GM19043 (cell line): Measurements from ENCODE around the gene CERS5.

ENCODE experiments used
- ATAC-seq: cut with Tn5 transposase; IDR thresholded peaks from one replicate; pipeline ENCODE4 v1.9.1; 2021; ENCODE audit warnings: low read depth; ENCODE audit not compliant: unreplicated experiment

Gene CERS5

GRCh38 chr12:50142993-50143392 lies 24.2 kb downstream of the CERS5 start:
- no peak for ATAC-seq

- ATAC-seq, result no peak
Measured at GRCh38 chr12:50132505-50133135, 34.5 kb downstream of the CERS5 start.

- ATAC-seq, result no peak
Measured at GRCh38 chr12:50129290-50129689, 37.9 kb downstream of the CERS5 start.

DNA sequence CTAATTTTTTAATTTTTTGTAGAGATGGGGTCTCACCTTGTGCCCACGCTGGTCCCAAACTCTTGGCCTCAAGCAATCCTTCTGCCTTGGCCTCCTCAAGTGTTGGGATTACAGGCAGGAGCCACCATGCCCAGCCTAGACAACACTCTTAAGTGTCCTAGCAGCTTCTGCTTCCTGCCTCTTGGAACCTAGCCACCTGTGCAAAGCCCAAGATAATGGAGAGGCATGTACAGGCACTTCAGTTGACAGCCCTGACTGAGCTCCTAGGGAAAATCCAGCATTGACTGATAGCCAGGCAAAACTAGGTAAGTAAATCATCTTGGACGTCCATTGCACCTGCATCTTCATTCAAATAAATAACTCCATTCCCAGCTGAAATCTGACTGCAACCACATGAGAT lies 39.6 kb downstream of the CERS5 start:
- ATAC-seq, result no peak

DNA sequence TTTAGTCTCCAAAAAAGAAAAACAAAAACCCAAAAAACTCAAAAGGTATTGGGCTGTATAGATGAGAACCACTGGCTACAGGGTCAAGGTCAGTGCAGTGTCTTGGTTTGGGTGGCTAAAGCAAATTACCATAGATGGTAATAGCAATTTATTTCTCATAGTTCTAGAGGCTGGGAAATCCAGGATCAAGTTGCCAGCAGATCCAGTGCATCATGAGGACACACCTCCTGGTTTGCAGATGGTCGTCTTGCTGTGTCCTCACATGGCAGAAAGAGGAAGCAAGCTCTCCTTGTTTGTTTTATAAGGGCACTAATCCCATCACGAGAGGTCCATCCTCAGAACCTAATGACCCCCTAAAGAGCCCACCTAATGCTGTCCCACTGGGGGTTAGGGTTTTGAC lies 44.0 kb downstream of the CERS5 start:
- no peak for ATAC-seq

DNA sequence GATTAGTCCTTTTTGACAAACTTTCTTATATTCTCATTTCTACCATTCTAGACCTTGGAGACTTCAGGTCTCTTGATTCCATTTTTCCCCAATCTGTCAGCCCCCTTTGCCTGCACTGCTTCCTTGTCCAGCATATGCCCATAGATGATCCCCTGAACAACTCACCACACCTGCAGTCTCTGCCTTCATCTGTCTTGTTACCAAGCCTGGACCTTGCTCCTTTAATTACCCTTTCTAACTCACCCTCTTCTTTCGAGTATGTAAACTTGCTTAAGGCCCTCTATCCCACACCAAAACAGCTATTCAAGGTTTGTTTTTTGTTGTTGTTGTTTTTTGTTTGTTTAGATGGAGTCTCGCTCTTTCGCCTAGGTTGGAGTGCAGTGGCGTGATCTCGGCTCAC lies 45.5 kb downstream of the CERS5 start:
- no peak for ATAC-seq

DNA sequence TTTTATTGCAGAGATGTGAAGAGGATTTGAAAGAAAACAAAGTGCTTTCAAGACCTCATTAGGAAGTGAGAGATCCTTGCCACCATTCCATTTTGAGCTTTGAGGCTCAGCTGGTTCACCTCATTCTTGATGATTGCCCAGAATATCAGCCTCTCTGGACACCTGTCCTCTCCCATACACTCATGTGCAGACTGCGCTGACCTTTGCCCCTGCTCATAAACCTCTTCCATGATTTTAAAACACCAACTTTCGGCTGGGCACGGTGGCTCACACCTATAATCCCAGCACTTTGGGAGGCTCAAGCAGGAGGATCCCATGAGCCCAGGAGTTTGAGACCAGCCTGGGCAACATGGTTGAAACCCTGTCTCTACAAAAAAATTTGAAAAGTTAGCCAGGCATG lies 46.2 kb downstream of the CERS5 start:
- no peak for ATAC-seq

- no peak for ATAC-seq
Measured at GRCh38 chr12:50120521-50120920, 46.6 kb downstream of the CERS5 start.

DNA sequence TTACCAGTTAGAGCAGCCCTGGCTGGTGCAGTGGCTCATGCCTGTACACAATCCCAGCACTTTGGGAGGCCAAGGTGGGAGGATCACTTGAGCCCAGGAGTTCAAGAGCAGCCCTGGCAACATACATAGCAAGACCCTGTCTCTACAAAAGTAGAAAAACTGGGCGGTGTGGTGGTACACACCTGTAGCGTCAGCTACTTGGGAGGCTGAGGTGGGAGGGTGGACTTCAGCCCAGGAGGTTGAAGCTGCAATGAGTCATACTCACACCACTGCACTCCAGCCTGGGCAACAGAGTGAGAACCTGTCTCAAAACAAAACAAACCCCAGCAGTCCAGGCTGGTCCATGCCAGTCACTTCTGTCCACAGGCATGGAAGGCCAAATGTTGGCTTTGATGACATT lies 47.8 kb downstream of the CERS5 start:
- ATAC-seq, result no peak

- no peak for ATAC-seq
Measured at GRCh38 chr12:50117057-50117622, 50.0 kb downstream of the CERS5 start.

GRCh38 chr12:50112456-50113218 lies 54.5 kb downstream of the CERS5 start:
- no peak for ATAC-seq

GRCh38 chr12:50111693-50112455 lies 55.3 kb downstream of the CERS5 start, which contains the start of gene COX14:
COX14 (plus strand) TSS chr12:50112236; CDS start chr12:50120044, 7,808 bp downstream.
- ATAC-seq, result peak; percentile 69

- ATAC-seq, result no peak
Measured at GRCh38 chr12:50111395-50111692, 55.8 kb downstream of the CERS5 start.

DNA sequence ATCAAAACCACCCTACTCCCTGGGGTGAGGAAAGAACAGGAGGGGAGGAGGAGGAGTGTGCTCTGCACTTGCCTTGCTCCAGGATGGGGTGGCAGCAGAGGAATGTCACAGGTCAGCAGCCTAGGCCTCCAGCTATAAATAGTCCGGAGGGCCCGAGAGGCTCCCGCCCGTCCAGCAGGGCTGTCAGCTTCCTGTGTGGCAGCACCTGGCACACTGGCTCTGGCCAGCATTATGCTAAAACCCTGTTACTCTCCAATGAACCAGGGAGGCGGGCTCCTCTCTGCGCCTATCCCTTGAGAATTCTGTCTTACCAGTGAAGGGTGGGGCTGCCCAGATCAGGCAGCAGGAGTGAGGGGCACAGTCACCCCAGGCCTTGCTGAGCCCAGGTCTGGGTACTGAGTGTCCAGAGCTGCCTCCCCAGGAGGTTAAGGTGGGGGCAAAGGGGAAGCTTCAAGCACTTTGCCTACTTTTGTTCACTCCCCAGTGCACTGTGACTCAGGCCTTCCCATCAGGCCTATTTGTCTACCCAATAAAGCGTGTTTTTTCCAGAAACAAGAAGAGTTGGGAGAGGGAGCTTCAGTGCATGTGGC lies 56.3 kb downstream of the CERS5 start:
- ATAC-seq, result no peak

GRCh38 chr12:50110127-50110761 lies 56.9 kb downstream of the CERS5 start:
- ATAC-seq, result no peak

DNA sequence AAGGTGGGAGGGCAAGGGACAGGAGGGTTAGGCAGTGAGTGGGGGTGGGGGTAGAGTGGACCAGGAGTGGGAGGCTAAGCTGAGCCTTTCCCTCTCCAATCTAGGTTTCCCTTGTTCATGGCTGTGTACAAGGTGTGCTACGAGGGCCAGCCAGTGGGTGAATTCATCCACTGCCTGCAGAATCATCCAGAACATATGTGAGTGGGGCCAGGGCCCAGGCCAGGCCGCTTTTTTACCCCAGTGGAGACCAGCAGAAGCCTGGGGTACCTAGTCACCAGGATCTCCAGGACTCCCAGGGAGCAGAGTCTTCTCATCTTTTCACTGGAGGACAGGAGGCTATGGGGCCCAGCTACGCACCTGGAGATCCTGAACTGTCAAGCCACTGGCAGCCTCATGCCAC lies 57.9 kb downstream of the CERS5 start:
- ATAC-seq, result no peak

- no peak for ATAC-seq
Measured at GRCh38 chr12:50107416-50108268, 59.5 kb downstream of the CERS5 start.

DNA sequence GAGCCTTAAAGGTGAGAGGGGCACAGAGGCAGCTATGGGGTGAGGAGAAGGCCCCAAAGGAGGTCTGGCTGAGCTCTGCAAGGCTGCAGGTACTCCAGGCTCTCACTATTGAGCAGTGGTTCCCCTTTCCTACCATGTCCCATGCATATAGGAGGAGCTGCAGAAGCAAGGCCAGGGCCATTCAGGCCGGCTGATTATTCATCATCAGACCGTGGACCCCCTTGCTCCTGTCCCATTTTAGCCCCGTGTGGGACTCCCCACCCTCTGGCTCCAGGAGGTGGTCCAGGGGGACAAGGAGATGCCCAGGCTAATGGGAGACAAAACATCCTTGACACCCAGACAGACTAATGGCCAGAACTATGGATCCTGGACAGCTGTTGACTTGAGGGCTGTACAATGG lies 60.3 kb downstream of the CERS5 start:
- no peak for ATAC-seq

- ATAC-seq, result no peak
Measured at GRCh38 chr12:50105913-50106450, 61.2 kb downstream of the CERS5 start.
